Left ventricle myocardium inferior (tissue), 1 donor: Measurements from ENCODE around the gene UBE2E3. TPM values are rescaled to one million over a fixed set of nuclear protein-coding genes. Genes with fewer than 3 reads are reported as not detected.

Experiments
- DNase-seq: peaks from one replicate; pipeline ENCODE4 v3.0.0-alpha.2; 2020
- H3K27ac ChIP-seq: fragments of 200-600 bp; replicated peaks from 2 replicates; pipeline ENCODE4 v1.8.0; 2021
- H3K27me3 ChIP-seq: fragments of 200-600 bp; 2 replicates; pipeline ENCODE4 v1.8.0; 2021; ENCODE audit warnings: low read depth
- H3K36me3 ChIP-seq: fragments of 200-600 bp; 2 replicates; pipeline ENCODE4 v1.8.0; 2021
- H3K4me1 ChIP-seq: fragments of 200-600 bp; 2 replicates; pipeline ENCODE4 v1.8.0; 2021
- H3K4me3 ChIP-seq: fragments of 200-600 bp; 2 replicates; pipeline ENCODE4 v1.8.0; 2021; ENCODE audit warnings: mild to moderate bottlenecking, moderate library complexity
- H3K9me3 ChIP-seq: fragments of 200-600 bp; replicated peaks from 2 replicates; pipeline ENCODE4 v1.8.0; 2021
- CTCF ChIP-seq: fragments of 200-600 bp; IDR thresholded peaks from 2 replicates; pipeline ENCODE4 v1.8.0; 2021; ENCODE audit warnings: antibody characterized with exemption, mild to moderate bottlenecking, borderline replicate concordance
- intact Hi-C: fragments of 100-400 bp; cut with micrococcal nuclease; formaldehyde crosslinking; loops from one replicate; pipeline ENCODE4 v1.11.0; 2022
- total RNA-seq: library from RNA; stranded (reverse); fragmentation: NEBNext Ultra II Directional; extraction: Animal tissue kit (Norgen Biotek cat#: 25700); gene quantifications from one replicate; pipeline ENCODE4 v1.2.1, GENCODE V29; 2021
- donor health status: DM: no; HTN: yes; CAD: no; lungs with severe emphysema.

The UBE2E3 gene
- total RNA-seq, 1 donor from 2014 or later: 53.5 TPM

GRCh38 chr2:181041661-181042060 lies 61.3 kb downstream of the UBE2E3 start:
- intact Hi-C loops: no loop called here
- no peak overlapping the region for H3K27ac ChIP-seq

GRCh38 chr2:181042706-181043105 lies 62.3 kb downstream of the UBE2E3 start:
- Histone ChIP-seq H3K27me3 (no peaks in the 10 kb centered on the region), H3K36me3 (no peaks in the 10 kb centered on the region), H3K4me1 (peaks cover 21% of the 10 kb centered on the region), H3K9me3 (no peaks in the 10 kb centered on the region), H3K4me3 (no peak overlapping the region), H3K27ac (no peak overlapping the region)
- intact Hi-C loops: no loop called here
- no peak for DNase-seq
- no peak for TF ChIP-seq CTCF

More at GRCh38 chr2:181041661-181042060, 61.3 kb downstream of the UBE2E3 start:
- H3K36me3 ChIP-seq: no peaks in the 10 kb centered on the region
- H3K27me3 ChIP-seq: no peaks in the 10 kb centered on the region
- TF ChIP-seq CTCF: no peak
- DNase-seq: no peak
- H3K9me3 ChIP-seq: no peaks in the 10 kb centered on the region
- no peak overlapping the region for H3K4me3 ChIP-seq
- H3K4me1 ChIP-seq: peaks cover 21% of the 10 kb centered on the region

- H3K9me3 ChIP-seq: no peaks in the 10 kb centered on the region
- no peaks in the 10 kb centered on the region for H3K36me3 ChIP-seq
- no peak overlapping the region for H3K27ac ChIP-seq
- intact Hi-C loops: no loop called here
- no peaks in the 10 kb centered on the region for H3K27me3 ChIP-seq
- H3K4me3 ChIP-seq: no peak overlapping the region
- H3K4me1 ChIP-seq: peaks cover 23% of the 10 kb centered on the region
- no peak for DNase-seq
- TF ChIP-seq CTCF: no peak
Measured at GRCh38 chr2:181046833-181047232, 66.4 kb downstream of the UBE2E3 start.

GRCh38 chr2:181047829-181048228 lies 67.4 kb downstream of the UBE2E3 start:
- no peak overlapping the region for H3K4me3 ChIP-seq
- no peaks in the 10 kb centered on the region for H3K27me3 ChIP-seq
- no peak for TF ChIP-seq CTCF
- H3K27ac ChIP-seq: no peak overlapping the region
- DNase-seq: no peak
- no peaks in the 10 kb centered on the region for H3K9me3 ChIP-seq
- H3K4me1 ChIP-seq: peaks cover 25% of the 10 kb centered on the region
- intact Hi-C loops: no loop called here
- H3K36me3 ChIP-seq: no peaks in the 10 kb centered on the region

- intact Hi-C loops: no loop called here
- no peaks in the 10 kb centered on the region for H3K27me3 ChIP-seq
- no peak overlapping the region for H3K27ac ChIP-seq
- DNase-seq: no peak
- peaks cover 23% of the 10 kb centered on the region for H3K4me1 ChIP-seq
- H3K4me3 ChIP-seq: no peak overlapping the region
- H3K36me3 ChIP-seq: no peaks in the 10 kb centered on the region
- H3K9me3 ChIP-seq: no peaks in the 10 kb centered on the region
- TF ChIP-seq CTCF: no peak
Measured at GRCh38 chr2:181051861-181052522, 71.6 kb downstream of the UBE2E3 start.
